ENCODE measurements around the gene F2R.

The F2R gene

DNA sequence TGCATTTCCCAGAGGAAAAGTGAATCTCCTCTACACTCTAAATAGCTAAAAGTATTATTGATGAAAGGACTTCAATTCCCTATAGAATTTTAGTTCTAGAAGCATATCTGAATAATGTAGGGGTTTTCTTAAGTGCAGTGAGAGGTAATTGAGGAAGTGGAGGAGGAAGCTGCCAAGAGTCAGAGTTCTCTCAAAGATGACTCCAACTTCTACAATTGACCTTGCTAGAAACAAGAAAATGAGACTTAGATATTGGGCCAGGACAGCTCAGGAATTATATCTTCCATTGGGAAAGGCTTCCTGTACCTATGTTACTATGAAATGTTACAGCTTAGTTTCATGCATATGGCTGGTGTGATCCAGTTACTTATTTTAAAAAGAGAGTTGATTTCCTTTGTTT is 10.4 kb upstream of the F2R start:
- Histone ChIP-seq H3K36me3 (ENCODE audit: insufficient read depth, low read length) (peaks cover 12% of the 10 kb centered on the region), H3K9me3 (ENCODE audit: insufficient read depth, low read depth, low read length) (no peaks in the 10 kb centered on the region), H3K9ac (ENCODE audit: low read depth, low read length) (no peak overlapping the region), H3K4me3 (ENCODE audit: low read length) (no peak overlapping the region), H3K4me1 (ENCODE audit: insufficient read depth, low read length) (peaks cover 7% of the 10 kb centered on the region), H3K27ac (ENCODE audit: low read depth, low read length) (no peak overlapping the region), H3K27me3 (ENCODE audit: insufficient read depth, low read length) (no peaks in the 10 kb centered on the region)

GRCh38 chr5:76709762-76710161 is 6.2 kb upstream of the F2R start:
- Histone ChIP-seq H3K27me3 (ENCODE audit: insufficient read depth, low read length) (peaks cover 16% of the 10 kb centered on the region), H3K4me1 (ENCODE audit: insufficient read depth, low read length) (peaks cover 3% of the 10 kb centered on the region; the same call in 1 of the 2 replicates), H3K36me3 (ENCODE audit: insufficient read depth, low read length) (no peaks in the 10 kb centered on the region), H3K9ac (ENCODE audit: low read depth, low read length) (no peak overlapping the region), H3K9me3 (ENCODE audit: insufficient read depth, low read depth, low read length) (no peaks in the 10 kb centered on the region), H3K27ac (ENCODE audit: low read depth, low read length) (no peak overlapping the region), H3K4me3 (ENCODE audit: low read length) (no peak overlapping the region)
- WGBS, result 99% methylated on average over 2 of the region's 2 CpGs

GRCh38 chr5:76710991-76711390 is 4.9 kb upstream of the F2R start:
- WGBS, result 97% methylated on average over 4 of the region's 4 CpGs
- no peak overlapping the region for H3K4me3 ChIP-seq (ENCODE audit: low read length)
- H3K9ac ChIP-seq (ENCODE audit: low read depth, low read length), result no peak overlapping the region
- H3K4me1 ChIP-seq (ENCODE audit: insufficient read depth, low read length), result peaks cover 3% of the 10 kb centered on the region; the same call in 1 of the 2 replicates
- H3K27ac ChIP-seq (ENCODE audit: low read depth, low read length), result no peak overlapping the region
- no peaks in the 10 kb centered on the region for H3K36me3 ChIP-seq (ENCODE audit: insufficient read depth, low read length)
- peaks cover 26% of the 10 kb centered on the region for H3K27me3 ChIP-seq (ENCODE audit: insufficient read depth, low read length)
- H3K9me3 ChIP-seq (ENCODE audit: insufficient read depth, low read depth, low read length), result no peaks in the 10 kb centered on the region

- H3K4me1 ChIP-seq (ENCODE audit: insufficient read depth, low read length), result peaks cover 16% of the 10 kb centered on the region; the same call in 1 of the 2 replicates
- no peak overlapping the region for H3K27ac ChIP-seq (ENCODE audit: low read depth, low read length)
- H3K9me3 ChIP-seq (ENCODE audit: insufficient read depth, low read depth, low read length), result no peaks in the 10 kb centered on the region
- H3K4me3 ChIP-seq (ENCODE audit: low read length), result peak overlapping the region; percentile 80
- peaks cover 26% of the 10 kb centered on the region for H3K27me3 ChIP-seq (ENCODE audit: insufficient read depth, low read length)
- no peak overlapping the region for H3K9ac ChIP-seq (ENCODE audit: low read depth, low read length)
- WGBS, result 30% methylated on average over 52 of the region's 52 CpGs
- no peaks in the 10 kb centered on the region for H3K36me3 ChIP-seq (ENCODE audit: insufficient read depth, low read length)
These were observed 1.0 kb upstream of the F2R start for GRCh38 chr5:76714751-76715485.

GRCh38 chr5:76715486-76715735 is 515 bp upstream of the F2R start:
- peak overlapping the region; percentile 80 for H3K4me3 ChIP-seq (ENCODE audit: low read length)
- H3K4me1 ChIP-seq (ENCODE audit: insufficient read depth, low read length), result peaks cover 16% of the 10 kb centered on the region; the same call in 1 of the 2 replicates
- peaks cover 26% of the 10 kb centered on the region for H3K27me3 ChIP-seq (ENCODE audit: insufficient read depth, low read length)
- H3K9me3 ChIP-seq (ENCODE audit: insufficient read depth, low read depth, low read length), result no peaks in the 10 kb centered on the region
- H3K36me3 ChIP-seq (ENCODE audit: insufficient read depth, low read length), result no peaks in the 10 kb centered on the region
- 3% methylated on average over 14 of the region's 14 CpGs for WGBS
- H3K27ac ChIP-seq (ENCODE audit: low read depth, low read length), result no peak overlapping the region
- peak overlapping the region; percentile 40; the same call in 1 of the 2 replicates for H3K9ac ChIP-seq (ENCODE audit: low read depth, low read length)

DNA sequence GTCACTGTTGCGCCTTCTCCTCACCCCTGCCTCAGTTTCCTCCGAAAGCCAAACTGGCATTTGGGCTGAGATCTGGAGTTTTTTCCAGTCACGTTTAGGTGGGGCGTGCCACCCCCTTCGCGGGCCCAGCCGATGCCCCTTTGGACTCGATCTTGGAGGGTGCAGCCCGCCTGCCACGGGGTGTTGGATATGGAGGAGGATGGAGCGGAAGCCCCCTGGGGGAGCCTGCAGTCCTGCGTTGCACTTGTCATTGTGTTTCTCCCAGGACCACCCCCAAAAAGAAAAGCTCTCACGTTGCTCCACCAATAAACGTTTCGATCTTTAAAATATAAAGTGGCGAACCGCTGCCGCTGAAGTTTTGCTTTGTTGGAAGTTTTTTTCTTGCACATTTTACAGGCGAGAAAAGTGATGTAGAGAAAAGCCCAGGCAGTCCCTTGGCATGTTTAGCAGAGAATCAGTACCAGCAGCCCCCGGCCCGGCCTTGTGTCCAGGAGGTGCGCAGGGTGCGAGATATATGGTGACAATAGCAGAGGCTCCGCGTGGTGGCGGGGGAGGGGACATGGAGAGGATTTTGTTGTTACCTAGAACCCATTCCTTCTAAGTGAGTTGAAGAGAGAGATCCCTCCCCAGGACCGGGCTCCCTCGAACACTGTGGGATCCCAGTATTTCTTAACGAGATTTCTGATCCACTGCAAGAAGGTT is 681 bp downstream of the F2R start:
- Histone ChIP-seq H3K4me1 (ENCODE audit: insufficient read depth, low read length) (peaks cover 16% of the 10 kb centered on the region; the same call in 1 of the 2 replicates), H3K9me3 (ENCODE audit: insufficient read depth, low read depth, low read length) (no peaks in the 10 kb centered on the region), H3K4me3 (ENCODE audit: low read length) (peak overlapping the region; percentile 80), H3K27ac (ENCODE audit: low read depth, low read length) (no peak overlapping the region), H3K36me3 (ENCODE audit: insufficient read depth, low read length) (no peaks in the 10 kb centered on the region), H3K27me3 (ENCODE audit: insufficient read depth, low read length) (peaks cover 26% of the 10 kb centered on the region), H3K9ac (ENCODE audit: low read depth, low read length) (peak overlapping the region; percentile 91)
- 2% methylated on average over 29 of the region's 29 CpGs for WGBS

DNA sequence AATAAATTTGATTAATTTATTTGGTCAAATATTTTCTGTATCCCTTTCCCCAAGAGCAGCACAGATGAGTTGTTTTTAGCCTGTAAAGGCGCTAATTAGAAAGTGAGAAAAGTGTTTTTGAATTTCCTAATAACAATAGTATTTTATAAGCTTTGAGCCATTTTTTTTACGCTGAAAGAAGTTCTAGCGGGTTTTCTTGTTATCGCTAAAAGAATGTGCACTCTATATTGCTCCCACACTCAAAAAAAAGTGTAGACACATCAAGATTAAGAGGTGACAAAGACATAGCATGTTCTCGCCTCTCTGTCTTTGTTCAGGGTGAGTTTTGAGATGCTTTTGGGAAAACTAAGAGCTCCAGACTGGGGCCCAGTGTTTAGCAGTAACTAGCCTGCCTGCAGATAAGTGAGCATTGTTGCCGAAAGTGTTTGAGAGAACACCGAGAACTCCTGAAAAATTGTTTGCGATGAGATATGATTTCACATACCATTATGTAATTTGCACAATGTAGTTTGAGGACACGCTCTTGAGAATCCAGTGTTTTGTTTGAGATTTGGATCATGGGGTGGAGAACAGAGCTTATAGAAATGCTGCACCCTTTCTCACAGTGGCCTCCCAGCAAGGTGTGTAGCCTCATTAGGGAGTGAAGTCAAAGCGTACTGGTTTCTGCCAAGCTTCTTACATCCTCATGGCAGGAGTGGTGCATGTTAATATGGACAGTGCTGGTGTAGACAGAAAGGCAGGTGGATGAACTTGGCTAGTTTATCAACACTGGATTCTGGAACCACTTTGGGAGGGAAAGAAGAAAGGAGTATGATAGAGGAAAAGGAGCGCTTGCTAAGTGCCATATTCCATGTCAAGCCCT is 1.5 kb downstream of the F2R start:
- Histone ChIP-seq H3K9ac (ENCODE audit: low read depth, low read length) (peak overlapping the region; percentile 91; the same call in 1 of the 2 replicates), H3K27me3 (ENCODE audit: insufficient read depth, low read length) (peaks cover 26% of the 10 kb centered on the region), H3K4me1 (ENCODE audit: insufficient read depth, low read length) (peaks cover 16% of the 10 kb centered on the region; the same call in 1 of the 2 replicates), H3K4me3 (ENCODE audit: low read length) (peak overlapping the region; percentile 80), H3K9me3 (ENCODE audit: insufficient read depth, low read depth, low read length) (no peaks in the 10 kb centered on the region), H3K27ac (ENCODE audit: low read depth, low read length) (no peak overlapping the region), H3K36me3 (ENCODE audit: insufficient read depth, low read length) (no peaks in the 10 kb centered on the region)
- WGBS, result 82% methylated on average over 9 of the region's 11 CpGs

DNA sequence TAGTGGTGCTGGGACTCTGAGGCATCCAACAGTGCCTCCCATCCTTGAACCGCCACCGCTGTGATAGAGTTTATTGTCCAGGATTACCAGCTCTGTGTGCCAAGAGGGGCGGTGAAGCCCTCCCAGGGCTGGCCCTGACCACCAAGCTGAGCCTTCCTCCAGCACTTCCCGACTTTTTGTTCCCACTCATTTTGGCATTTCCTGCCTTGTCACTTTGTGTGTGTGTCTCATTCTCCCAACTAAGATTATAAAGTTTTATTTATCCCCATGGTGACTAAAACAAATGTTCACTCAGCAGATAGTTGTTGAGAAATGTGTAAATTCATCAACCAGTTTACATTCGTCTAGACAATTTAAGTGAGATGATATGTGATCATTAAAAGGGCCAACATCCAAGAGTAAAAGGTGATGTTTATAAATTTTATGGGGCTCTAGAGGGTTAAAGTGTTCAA is 2.5 kb downstream of the F2R start:
- H3K4me1 ChIP-seq (ENCODE audit: insufficient read depth, low read length), result peaks cover 16% of the 10 kb centered on the region; the same call in 1 of the 2 replicates
- 90% methylated on average over 5 of the region's 5 CpGs for WGBS
- H3K27ac ChIP-seq (ENCODE audit: low read depth, low read length), result no peak overlapping the region
- peaks cover 23% of the 10 kb centered on the region for H3K27me3 ChIP-seq (ENCODE audit: insufficient read depth, low read length)
- no peaks in the 10 kb centered on the region for H3K9me3 ChIP-seq (ENCODE audit: insufficient read depth, low read depth, low read length)
- H3K4me3 ChIP-seq (ENCODE audit: low read length), result no peak overlapping the region; the same call in 1 of the 2 replicates
- no peaks in the 10 kb centered on the region for H3K36me3 ChIP-seq (ENCODE audit: insufficient read depth, low read length)
- no peak overlapping the region for H3K9ac ChIP-seq (ENCODE audit: low read depth, low read length)

DNA sequence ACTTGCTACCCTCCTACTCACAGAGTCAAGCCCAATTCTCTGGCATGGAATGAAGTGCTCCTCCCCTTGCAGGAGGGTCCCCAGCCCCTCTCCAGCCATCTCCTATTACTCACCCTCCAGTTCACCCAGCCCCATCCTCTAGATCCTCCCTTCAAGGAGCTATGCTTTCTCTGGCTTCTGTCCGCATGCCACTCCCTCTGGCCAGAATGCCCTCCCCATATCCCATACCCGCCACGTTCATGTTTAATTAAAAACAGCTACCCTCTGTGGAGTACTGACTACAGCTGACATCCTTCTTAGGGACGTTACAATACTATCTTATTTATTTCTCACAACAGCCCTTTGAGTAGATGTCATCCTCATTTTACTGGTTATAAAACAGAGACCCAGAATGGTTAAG is 3.0 kb downstream of the F2R start:
- no peak overlapping the region for H3K4me3 ChIP-seq (ENCODE audit: low read length)
- no peaks in the 10 kb centered on the region for H3K9me3 ChIP-seq (ENCODE audit: insufficient read depth, low read depth, low read length)
- no peak overlapping the region for H3K9ac ChIP-seq (ENCODE audit: low read depth, low read length)
- peaks cover 19% of the 10 kb centered on the region for H3K27me3 ChIP-seq (ENCODE audit: insufficient read depth, low read length)
- H3K4me1 ChIP-seq (ENCODE audit: insufficient read depth, low read length), result peaks cover 16% of the 10 kb centered on the region; the same call in 1 of the 2 replicates
- no peaks in the 10 kb centered on the region for H3K36me3 ChIP-seq (ENCODE audit: insufficient read depth, low read length)
- H3K27ac ChIP-seq (ENCODE audit: low read depth, low read length), result no peak overlapping the region
- 92% methylated on average over 4 of the region's 4 CpGs for WGBS

GRCh38 chr5:76720988-76721569 is 5.2 kb downstream of the F2R start:
- H3K9ac ChIP-seq (ENCODE audit: low read depth, low read length), result no peak overlapping the region
- H3K27ac ChIP-seq (ENCODE audit: low read depth, low read length), result no peak overlapping the region
- no peak overlapping the region for H3K4me3 ChIP-seq (ENCODE audit: low read length)
- peaks cover 16% of the 10 kb centered on the region; the same call in 1 of the 2 replicates for H3K4me1 ChIP-seq (ENCODE audit: insufficient read depth, low read length)
- no peaks in the 10 kb centered on the region for H3K36me3 ChIP-seq (ENCODE audit: insufficient read depth, low read length)
- H3K27me3 ChIP-seq (ENCODE audit: insufficient read depth, low read length), result no peaks in the 10 kb centered on the region
- no peaks in the 10 kb centered on the region for H3K9me3 ChIP-seq (ENCODE audit: insufficient read depth, low read depth, low read length)
- 93% methylated on average over 10 of the region's 10 CpGs for whole genome bisulfite sequencing

Data from HUES64 (cell line).